ENCODE measurements around the gene CRYAA. TPM values are rescaled to one million over a fixed set of nuclear protein-coding genes. Genes with fewer than 3 reads are reported as not detected.

The CRYAA gene
- total RNA-seq, 1 donor from 2014 or later, result not detected

DNA sequence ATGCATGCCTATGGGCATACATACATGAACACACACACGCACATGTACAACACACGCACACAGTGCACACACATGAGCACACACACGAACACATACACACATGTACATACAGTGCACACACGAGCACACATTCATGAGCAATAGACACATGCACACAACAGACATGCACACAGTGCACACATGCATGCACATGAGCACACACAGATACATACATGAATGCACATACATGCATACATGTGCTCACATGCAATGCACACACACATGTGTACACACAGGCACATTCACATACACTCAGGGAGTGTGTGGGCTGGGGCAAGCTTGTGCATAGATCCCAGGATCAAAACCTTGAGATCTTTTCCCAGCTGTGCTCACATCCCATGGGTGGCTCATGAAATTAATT is 18.9 kb downstream of the CRYAA start:
- TF ChIP-seq, protein P1, sequence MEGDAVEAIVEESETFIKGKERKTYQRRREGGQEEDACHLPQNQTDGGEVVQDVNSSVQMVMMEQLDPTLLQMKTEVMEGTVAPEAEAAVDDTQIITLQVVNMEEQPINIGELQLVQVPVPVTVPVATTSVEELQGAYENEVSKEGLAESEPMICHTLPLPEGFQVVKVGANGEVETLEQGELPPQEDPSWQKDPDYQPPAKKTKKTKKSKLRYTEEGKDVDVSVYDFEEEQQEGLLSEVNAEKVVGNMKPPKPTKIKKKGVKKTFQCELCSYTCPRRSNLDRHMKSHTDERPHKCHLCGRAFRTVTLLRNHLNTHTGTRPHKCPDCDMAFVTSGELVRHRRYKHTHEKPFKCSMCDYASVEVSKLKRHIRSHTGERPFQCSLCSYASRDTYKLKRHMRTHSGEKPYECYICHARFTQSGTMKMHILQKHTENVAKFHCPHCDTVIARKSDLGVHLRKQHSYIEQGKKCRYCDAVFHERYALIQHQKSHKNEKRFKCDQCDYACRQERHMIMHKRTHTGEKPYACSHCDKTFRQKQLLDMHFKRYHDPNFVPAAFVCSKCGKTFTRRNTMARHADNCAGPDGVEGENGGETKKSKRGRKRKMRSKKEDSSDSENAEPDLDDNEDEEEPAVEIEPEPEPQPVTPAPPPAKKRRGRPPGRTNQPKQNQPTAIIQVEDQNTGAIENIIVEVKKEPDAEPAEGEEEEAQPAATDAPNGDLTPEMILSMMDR (IDR thresholded peaks at IDR 0.05), result no peak
- Histone ChIP-seq H3K9me3 (no peaks in the 10 kb centered on the region), H3K27me3 (no peaks in the 10 kb centered on the region), H3K4me1 (no peaks in the 10 kb centered on the region), H3K27ac (no peak overlapping the region), H3K36me3 (no peaks in the 10 kb centered on the region), H3K4me3 (no peak overlapping the region)
- DNase-seq (ENCODE audit: low spot score in 2 of 2), result peak in 1 of 2 donors; percentile 38
- intact Hi-C loops (cut with DNase I), result no loop called here

DNA sequence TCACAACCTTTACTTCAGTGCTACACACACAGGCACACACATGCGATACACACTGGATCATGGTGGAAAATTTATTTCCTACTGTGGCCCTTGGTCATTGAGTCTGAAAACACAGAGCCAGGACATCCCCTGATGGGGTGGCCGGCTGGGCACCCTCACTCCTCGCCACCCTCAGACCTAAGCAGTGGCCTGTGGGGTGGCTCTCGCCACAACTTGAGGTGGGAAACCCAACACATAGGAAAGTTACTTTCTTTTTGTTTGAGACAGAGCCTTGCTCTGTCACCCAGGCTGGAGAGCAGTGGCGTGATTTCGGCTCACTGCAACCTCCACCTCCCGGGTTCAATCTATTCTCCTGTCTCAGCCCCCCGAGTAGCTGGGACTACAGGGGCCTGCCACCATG is 19.4 kb downstream of the CRYAA start:
- H3K4me1 ChIP-seq, result no peaks in the 10 kb centered on the region
- no peak overlapping the region for H3K4me3 ChIP-seq
- no peaks in the 10 kb centered on the region for H3K9me3 ChIP-seq
- no peak overlapping the region for H3K27ac ChIP-seq
- H3K27me3 ChIP-seq, result no peaks in the 10 kb centered on the region
- no peaks in the 10 kb centered on the region for H3K36me3 ChIP-seq
- intact Hi-C loops (cut with DNase I), result no loop called here
- TF ChIP-seq, protein P1 (IDR thresholded peaks at IDR 0.05), result no peak
- DNase-seq (ENCODE audit: low spot score in 2 of 2), result peak in 1 of 2 donors; percentile 40

DNA sequence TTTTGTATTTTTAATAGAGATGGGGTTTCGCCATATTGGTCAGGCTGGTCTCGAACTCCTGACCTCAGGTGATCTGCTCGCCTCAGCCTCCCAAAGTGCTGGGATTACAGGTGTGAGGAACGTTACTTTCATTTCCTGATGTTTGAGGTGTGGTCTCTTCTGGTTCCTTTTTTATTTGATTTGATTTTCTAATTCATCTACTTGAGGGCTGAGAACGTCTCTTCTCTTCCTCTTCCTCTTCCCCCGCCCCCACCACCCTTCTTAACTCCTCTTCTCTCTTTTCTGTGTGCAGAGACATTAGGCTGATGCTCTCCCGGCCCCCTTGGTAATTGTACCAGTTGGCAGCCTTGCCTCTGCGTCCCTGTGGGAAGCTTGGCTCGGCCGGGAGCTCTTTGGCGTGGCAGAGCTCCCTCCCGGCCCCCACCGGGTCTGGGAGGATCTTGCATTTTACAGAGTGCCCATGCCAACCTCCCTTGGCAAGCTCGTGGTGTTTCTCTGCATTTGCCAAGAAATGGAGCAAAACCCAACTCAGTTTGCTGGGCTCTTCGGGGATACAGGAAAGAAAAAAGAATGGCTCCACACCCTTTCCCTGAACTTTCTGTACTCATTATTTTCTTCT is 19.9 kb downstream of the CRYAA start:
- H3K27ac ChIP-seq, result no peak overlapping the region
- no peaks in the 10 kb centered on the region for H3K27me3 ChIP-seq
- intact Hi-C loops (cut with DNase I), result no loop called here
- H3K36me3 ChIP-seq, result no peaks in the 10 kb centered on the region
- TF ChIP-seq, protein P1 (IDR thresholded peaks at IDR 0.05), result no peak
- H3K4me3 ChIP-seq, result peak overlapping the region in 1 of 2 donors; percentile 11
- H3K9me3 ChIP-seq, result no peaks in the 10 kb centered on the region
- H3K4me1 ChIP-seq, result no peaks in the 10 kb centered on the region
- DNase-seq (ENCODE audit: low spot score in 2 of 2), result peak in 1 of 2 donors; percentile 62

DNA sequence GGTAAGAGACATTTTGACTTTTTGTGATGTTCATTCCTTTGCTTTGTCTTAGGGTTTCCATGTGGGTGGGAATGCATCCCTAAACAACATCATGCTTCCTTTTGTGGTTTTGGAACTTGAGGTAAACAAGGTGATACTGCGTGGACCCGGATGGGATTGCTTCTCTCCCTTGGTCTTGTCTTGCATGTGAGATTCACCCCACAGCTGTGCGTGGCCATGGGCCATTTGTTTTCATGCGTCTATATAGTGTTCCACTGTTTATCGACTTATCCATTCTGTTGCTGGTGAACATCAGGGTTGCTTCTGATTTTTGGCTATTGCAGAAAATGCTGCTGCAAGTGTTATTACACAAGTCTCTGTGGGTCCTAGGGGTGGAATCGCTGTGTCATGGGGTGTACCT is 21.1 kb downstream of the CRYAA start:
- DNase-seq (ENCODE audit: low spot score in 2 of 2), result peak in 1 of 2 donors; percentile 16
- TF ChIP-seq, protein P1 (IDR thresholded peaks at IDR 0.05), result no peak
- H3K4me1 ChIP-seq, result no peaks in the 10 kb centered on the region
- no peaks in the 10 kb centered on the region for H3K9me3 ChIP-seq
- H3K27ac ChIP-seq, result no peak overlapping the region
- H3K36me3 ChIP-seq, result no peaks in the 10 kb centered on the region
- H3K27me3 ChIP-seq, result no peaks in the 10 kb centered on the region
- intact Hi-C loops (cut with DNase I), result no loop called here
- no peak overlapping the region for H3K4me3 ChIP-seq

DNA sequence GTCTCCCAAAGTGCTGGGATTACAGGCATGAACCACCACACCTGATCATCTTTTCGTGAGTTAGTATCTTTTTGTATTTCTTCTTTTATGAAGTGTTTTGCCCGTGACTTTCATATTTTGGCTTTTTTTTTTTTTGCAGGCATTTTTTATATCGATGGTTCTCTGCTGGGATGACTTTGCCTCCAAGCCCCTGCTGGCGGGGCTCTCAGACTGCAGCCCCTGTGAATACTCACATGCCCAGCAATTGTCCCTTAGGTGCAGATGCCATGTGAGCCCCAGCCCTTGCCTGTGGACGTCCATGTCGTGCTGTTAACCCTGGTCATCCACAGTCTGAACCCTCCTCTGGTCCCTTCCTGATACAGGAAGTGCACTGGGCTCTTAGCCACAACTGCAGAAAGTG is 21.7 kb downstream of the CRYAA start:
- TF ChIP-seq, protein P1 (IDR thresholded peaks at IDR 0.05), result no peak
- H3K9me3 ChIP-seq, result no peaks in the 10 kb centered on the region
- no peaks in the 10 kb centered on the region for H3K27me3 ChIP-seq
- no peaks in the 10 kb centered on the region for H3K36me3 ChIP-seq
- H3K4me1 ChIP-seq, result no peaks in the 10 kb centered on the region
- H3K27ac ChIP-seq, result no peak overlapping the region
- intact Hi-C loops (cut with DNase I), result no loop called here
- peak in 1 of 2 donors; percentile 15 for DNase-seq (ENCODE audit: low spot score in 2 of 2)
- no peak overlapping the region for H3K4me3 ChIP-seq

DNA sequence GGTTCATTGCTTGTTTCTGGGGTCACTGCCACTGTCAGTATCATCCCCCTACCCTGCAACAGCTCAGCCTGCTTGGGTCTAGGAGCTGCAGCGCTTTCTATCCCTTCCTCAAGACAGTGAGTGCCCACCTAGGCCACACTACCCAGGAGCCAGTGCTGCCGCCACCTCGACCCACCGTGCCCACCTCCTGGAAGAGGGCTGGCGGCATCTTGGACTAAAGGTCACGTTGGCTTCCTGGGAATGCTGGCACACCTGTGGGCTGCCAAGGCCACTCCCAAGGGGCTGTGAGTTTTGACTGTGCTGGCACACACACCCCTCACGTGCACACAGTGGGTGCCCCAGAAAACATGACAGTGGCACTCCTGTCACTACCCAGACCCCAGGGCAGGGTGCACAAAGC is 22.1 kb downstream of the CRYAA start:
- DNase-seq (ENCODE audit: low spot score in 2 of 2), result peak in 1 of 2 donors; percentile 53
- Histone ChIP-seq H3K27me3 (no peaks in the 10 kb centered on the region), H3K27ac (no peak overlapping the region), H3K4me3 (no peak overlapping the region), H3K36me3 (no peaks in the 10 kb centered on the region), H3K9me3 (no peaks in the 10 kb centered on the region), H3K4me1 (no peaks in the 10 kb centered on the region)
- intact Hi-C loops (cut with DNase I), result no loop called here
- TF ChIP-seq, protein P1 (IDR thresholded peaks at IDR 0.05), result no peak
